Measurements from ENCODE around the gene NHP2.
"Not testable (repeated sequence)": the region's sequence is repeated elsewhere in the genome, so short reads cannot be mapped to it uniquely, and the experiment has no call there.

NHP2 gene

GRCh38 chr5:178170455-178170854, 16.8 kb upstream of the NHP2 start:
- FAIRE-seq, result no peak

- no peak for FAIRE-seq
These were observed 11.9 kb upstream of the NHP2 start for GRCh38 chr5:178165581-178165980.

- no peak for FAIRE-seq
These were observed 10.4 kb upstream of the NHP2 start for GRCh38 chr5:178163772-178164735.

GRCh38 chr5:178162481-178162880, 8.8 kb upstream of the NHP2 start:
- no peak for FAIRE-seq

- no peak for FAIRE-seq
These were observed 6.5 kb upstream of the NHP2 start for GRCh38 chr5:178160176-178160575.

- no peak for FAIRE-seq
These were observed 1.4 kb upstream of the NHP2 start for GRCh38 chr5:178155065-178155464.

GRCh38 chr5:178152491-178153444, 917 bp downstream of the NHP2 start:
- FAIRE-seq, result no peak

- FAIRE-seq, result no peak
These were observed 2.5 kb downstream of the NHP2 start for GRCh38 chr5:178150977-178151734.

- FAIRE-seq, result no peak
These were observed 4.3 kb downstream of the NHP2 start for GRCh38 chr5:178149199-178149932.

GRCh38 chr5:178147406-178147805, 6.3 kb downstream of the NHP2 start:
- no peak for FAIRE-seq

GRCh38 chr5:178145965-178146820, 7.5 kb downstream of the NHP2 start:
- no peak for FAIRE-seq

- FAIRE-seq, result no peak
These were observed 9.8 kb downstream of the NHP2 start for GRCh38 chr5:178143901-178144300.

GRCh38 chr5:178143246-178143645, 10.4 kb downstream of the NHP2 start:
- no peak for FAIRE-seq

GRCh38 chr5:178142642-178143041, 11.0 kb downstream of the NHP2 start:
- FAIRE-seq, result no peak

GRCh38 chr5:178141550-178141949, 12.1 kb downstream of the NHP2 start:
- no peak for FAIRE-seq

GRCh38 chr5:178137991-178138390, 15.7 kb downstream of the NHP2 start:
- no peak for FAIRE-seq

GRCh38 chr5:178136990-178137389, 16.7 kb downstream of the NHP2 start:
- FAIRE-seq, result no peak

GRCh38 chr5:178131446-178131996, 22.2 kb downstream of the NHP2 start:
- no peak for FAIRE-seq

GRCh38 chr5:178130576-178131445, 22.9 kb downstream of the NHP2 start, which contains the start of gene RMND5B:
TSS of gene RMND5B (plus strand) at chr5:178131014. CDS start at chr5:178138120, 7,106 bp downstream.
- FAIRE-seq, result no peak

- not testable (repeated sequence) for FAIRE-seq
These were observed 23.5 kb downstream of the NHP2 start for GRCh38 chr5:178130234-178130575.

All from TTC549 (cell line).